PC-9 (cell line): ENCODE results near the gene VGLL4.

Source experiments
- CTCF ChIP-seq: fragments of 200-600 bp; sonication (generic); conservative IDR thresholded peaks from 2 replicates; pipeline ENCODE4 v1.6.1; 2017; ENCODE audit warnings: mixed run types, antibody characterized with exemption, mild to moderate bottlenecking, moderate library complexity
- EZH2 ChIP-seq: fragments of 200-600 bp; sonication (generic); IDR thresholded peaks from 2 replicates; pipeline ENCODE4 v1.8.0; 2017; ENCODE audit warnings: antibody characterized with exemption, low read depth

GRCh38 chr3:11543948-11544387 is 99.7 kb downstream of the VGLL4 start:
- TF ChIP-seq CTCF: no peak
- no peak for TF ChIP-seq EZH2
